Measurements from ENCODE around the gene UCHL5.

GRCh38 chr1:193102662-193103061 lies 43.5 kb upstream of the UCHL5 start:
- TF ChIP-seq CTCF (conservative IDR thresholded peaks at IDR 0.05 in 1 of 2, IDR thresholded peaks at IDR 0.05 in 1 of 2; ENCODE audit: low read depth in 1 of 2, low read length in 2 of 2) (no peak), EZH2 (IDR thresholded peaks at IDR 0.05; ENCODE audit: low read length, missing control alignments) (no peak)

Measured in fibroblast of lung (primary cell).